ENCODE measurements around the gene MCU.

DNA sequence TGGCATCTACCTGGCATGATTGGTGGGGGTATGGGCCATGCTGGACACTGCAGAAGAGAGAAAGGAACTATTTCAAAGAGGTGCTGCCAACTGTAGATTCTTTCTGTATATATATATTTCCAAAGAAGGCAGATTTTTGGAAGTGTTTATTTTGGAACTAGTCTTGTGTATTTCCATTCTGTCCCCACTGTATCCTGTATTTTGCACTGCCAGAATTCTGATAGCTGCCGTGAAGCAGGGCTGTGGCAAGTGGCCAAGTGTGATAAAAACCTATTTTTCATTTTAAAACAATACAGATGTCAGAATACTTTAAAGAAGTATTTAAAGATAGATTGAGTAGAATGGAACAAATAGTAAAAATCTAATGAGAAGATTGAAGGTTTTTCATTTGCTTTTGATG lies 17.1 kb downstream of the MCU start:
- TF ChIP-seq, protein P1, sequence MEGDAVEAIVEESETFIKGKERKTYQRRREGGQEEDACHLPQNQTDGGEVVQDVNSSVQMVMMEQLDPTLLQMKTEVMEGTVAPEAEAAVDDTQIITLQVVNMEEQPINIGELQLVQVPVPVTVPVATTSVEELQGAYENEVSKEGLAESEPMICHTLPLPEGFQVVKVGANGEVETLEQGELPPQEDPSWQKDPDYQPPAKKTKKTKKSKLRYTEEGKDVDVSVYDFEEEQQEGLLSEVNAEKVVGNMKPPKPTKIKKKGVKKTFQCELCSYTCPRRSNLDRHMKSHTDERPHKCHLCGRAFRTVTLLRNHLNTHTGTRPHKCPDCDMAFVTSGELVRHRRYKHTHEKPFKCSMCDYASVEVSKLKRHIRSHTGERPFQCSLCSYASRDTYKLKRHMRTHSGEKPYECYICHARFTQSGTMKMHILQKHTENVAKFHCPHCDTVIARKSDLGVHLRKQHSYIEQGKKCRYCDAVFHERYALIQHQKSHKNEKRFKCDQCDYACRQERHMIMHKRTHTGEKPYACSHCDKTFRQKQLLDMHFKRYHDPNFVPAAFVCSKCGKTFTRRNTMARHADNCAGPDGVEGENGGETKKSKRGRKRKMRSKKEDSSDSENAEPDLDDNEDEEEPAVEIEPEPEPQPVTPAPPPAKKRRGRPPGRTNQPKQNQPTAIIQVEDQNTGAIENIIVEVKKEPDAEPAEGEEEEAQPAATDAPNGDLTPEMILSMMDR (IDR thresholded peaks at IDR 0.05; ENCODE audit: insufficient read depth, low read depth, low read length), result no peak
- TF ChIP-seq EZH2 (IDR thresholded peaks at IDR 0.05; ENCODE audit: insufficient read depth, low read length), result no peak
